Gastrocnemius medialis (tissue), 4 donors: Measurements from ENCODE around the gene ARHGAP15.

ENCODE experiments used
- POLR2A ChIP-seq, 2 donors: fragments of 450-650 bp; IDR thresholded peaks; one replicate each; pipeline ENCODE4 v1.6.1; 2017; ENCODE audit warnings: antibody characterized with exemption in 2 of 2, mild to moderate bottlenecking in 2 of 2, moderate library complexity in 2 of 2
- TF ChIP-seq, protein P1 (sequence below), 5 experiments: fragments of 450-650 bp in 3 of 5; fragments of 200-600 bp in 2 of 5; sonication (generic) in 2 of 5; IDR thresholded peaks in 4 of 5; conservative IDR thresholded peaks in 1 of 5; 1 replicate in 4 of 5; 2 replicates in 1 of 5; pipeline ENCODE4 v1.5.1; 2016 to 2019; ENCODE audit warnings: antibody characterized with exemption in 5 of 5, mild to moderate bottlenecking in 3 of 5, moderate library complexity in 3 of 5

DNA sequence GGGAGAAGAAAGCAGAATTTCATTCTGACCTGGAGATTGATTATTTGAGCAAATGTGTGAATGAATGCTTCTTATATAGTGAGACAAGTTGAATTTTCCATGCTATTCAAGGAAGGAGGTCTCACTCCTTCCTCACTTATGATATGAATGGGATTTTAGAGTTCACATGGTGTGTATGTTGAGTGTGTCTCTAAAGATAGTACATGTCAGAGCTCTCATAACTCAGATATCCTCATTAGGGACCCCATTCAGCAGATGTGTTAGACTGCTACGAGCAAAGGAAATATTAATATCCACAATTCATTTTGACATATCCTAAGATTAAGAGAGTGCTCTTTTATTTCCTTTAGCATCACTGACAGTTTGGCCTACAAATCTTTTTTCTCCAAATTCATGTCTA, 368.5 kb downstream of the ARHGAP15 start:
- TF ChIP-seq, protein P1, sequence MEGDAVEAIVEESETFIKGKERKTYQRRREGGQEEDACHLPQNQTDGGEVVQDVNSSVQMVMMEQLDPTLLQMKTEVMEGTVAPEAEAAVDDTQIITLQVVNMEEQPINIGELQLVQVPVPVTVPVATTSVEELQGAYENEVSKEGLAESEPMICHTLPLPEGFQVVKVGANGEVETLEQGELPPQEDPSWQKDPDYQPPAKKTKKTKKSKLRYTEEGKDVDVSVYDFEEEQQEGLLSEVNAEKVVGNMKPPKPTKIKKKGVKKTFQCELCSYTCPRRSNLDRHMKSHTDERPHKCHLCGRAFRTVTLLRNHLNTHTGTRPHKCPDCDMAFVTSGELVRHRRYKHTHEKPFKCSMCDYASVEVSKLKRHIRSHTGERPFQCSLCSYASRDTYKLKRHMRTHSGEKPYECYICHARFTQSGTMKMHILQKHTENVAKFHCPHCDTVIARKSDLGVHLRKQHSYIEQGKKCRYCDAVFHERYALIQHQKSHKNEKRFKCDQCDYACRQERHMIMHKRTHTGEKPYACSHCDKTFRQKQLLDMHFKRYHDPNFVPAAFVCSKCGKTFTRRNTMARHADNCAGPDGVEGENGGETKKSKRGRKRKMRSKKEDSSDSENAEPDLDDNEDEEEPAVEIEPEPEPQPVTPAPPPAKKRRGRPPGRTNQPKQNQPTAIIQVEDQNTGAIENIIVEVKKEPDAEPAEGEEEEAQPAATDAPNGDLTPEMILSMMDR (IDR thresholded peaks at IDR 0.05 in 4 of 5, conservative IDR thresholded peaks at IDR 0.05 in 1 of 5), result no peak
- no peak for TF ChIP-seq POLR2A (IDR thresholded peaks at IDR 0.05)
